IMR-90 (cell line): ENCODE results near the gene ZFP90. TPM values are rescaled to one million over a fixed set of nuclear protein-coding genes. Genes with fewer than 3 reads are reported as not detected.

Source experiments
- ATAC-seq: fragments of 200-7000 bp; cut with Tn5 transposase; 2 replicates; pipeline ENCODE4 v1.9.1; 2020; ENCODE audit warnings: low read depth, mild to moderate bottlenecking, moderate library complexity
- BruUV-seq: library from RNA; stranded (reverse); fragments of 400-500 nt; replicated peaks from 2 replicates; lab custom pipeline; 2021; lab: Mats Ljungman, UMichigan
- CTCF ChIA-PET: fragments of 300-600 bp; formaldehyde crosslinking; extraction: SDS; loops from one replicate; lab custom pipeline; 2021; ENCODE audit warnings: antibody characterized with exemption; lab: Yijun Ruan, JAX
- POLR2A ChIA-PET: fragments of 300-600 bp; sonication (Branson Sonifier 250); formaldehyde crosslinking; loops from one replicate; lab custom pipeline; 2022; ENCODE audit warnings: antibody characterized with exemption; ENCODE audit not compliant: unreplicated experiment; lab: Charles Lee
- DNase-seq: peaks from one replicate; pipeline ENCODE4 v3.0.0; 2013
- H2AFZ ChIP-seq: replicated peaks from 2 replicates; pipeline ENCODE3; 2013; ENCODE audit warnings: low read length, mild to moderate bottlenecking; ENCODE audit not compliant: poor library complexity
- H2AK5ac ChIP-seq: 2 replicates; pipeline ENCODE4 v1.6.1; 2013; ENCODE audit warnings: low read depth, low read length, inconsistent platforms
- H2AK9ac ChIP-seq: replicated peaks from 2 replicates; pipeline ENCODE3; 2013; ENCODE audit warnings: mild to moderate bottlenecking, low read depth, low read length, moderate library complexity; ENCODE audit not compliant: poor library complexity
- H2BK120ac ChIP-seq: 2 replicates; pipeline ENCODE4 v1.6.1; 2013; ENCODE audit warnings: low read depth, low read length, inconsistent platforms
- H2BK15ac ChIP-seq: 3 replicates; pipeline ENCODE4 v1.6.1; 2013; ENCODE audit warnings: low read depth, low read length, inconsistent platforms
- H2BK20ac ChIP-seq: 2 replicates; pipeline ENCODE4 v1.6.1; 2013; ENCODE audit warnings: low read depth, mild to moderate bottlenecking, inconsistent platforms, low read length, moderate library complexity
- H2BK5ac ChIP-seq: 2 replicates; pipeline ENCODE4 v1.6.1; 2013; ENCODE audit warnings: mild to moderate bottlenecking, low read depth, low read length, inconsistent platforms; ENCODE audit not compliant: poor library complexity, severe bottlenecking
- H3K14ac ChIP-seq: replicated peaks from 2 replicates; pipeline ENCODE4 v1.6.1; 2013; ENCODE audit warnings: low read depth, low read length, inconsistent platforms
- H3K18ac ChIP-seq: 2 replicates; pipeline ENCODE4 v1.6.1; 2013; ENCODE audit warnings: low read depth, low read length, control low read depth
- H3K23ac ChIP-seq: 2 replicates; pipeline ENCODE4 v1.6.1; 2013; ENCODE audit warnings: low read depth, low read length, inconsistent platforms
- H3K27ac ChIP-seq: 2 replicates; pipeline ENCODE4 v1.5.1; 2013; ENCODE audit warnings: mild to moderate bottlenecking, control low read depth, low read length; ENCODE audit not compliant: insufficient read depth
- H3K27me3 ChIP-seq: 2 replicates; pipeline ENCODE4 v1.6.1; 2013; ENCODE audit warnings: low read length; ENCODE audit not compliant: control insufficient read depth, insufficient read depth
- H3K36me3 ChIP-seq: 2 replicates; pipeline ENCODE4 v1.6.1; 2013; ENCODE audit warnings: low read length, mixed read lengths; ENCODE audit not compliant: control insufficient read depth, insufficient read depth
- H3K4ac ChIP-seq: 2 replicates; pipeline ENCODE4 v1.6.1; 2013; ENCODE audit warnings: low read depth, low read length, inconsistent platforms
- H3K4me1 ChIP-seq: 2 replicates; pipeline ENCODE4 v1.6.1; 2013; ENCODE audit warnings: low read length, mixed read lengths; ENCODE audit not compliant: control insufficient read depth, insufficient read depth
- H3K4me2 ChIP-seq: 2 replicates; pipeline ENCODE4 v1.6.1; 2013; ENCODE audit warnings: low read depth, mild to moderate bottlenecking, control low read depth, low read length, moderate library complexity
- H3K4me3 ChIP-seq: 2 replicates; pipeline ENCODE4 v1.5.1; 2013; ENCODE audit warnings: low read depth, mild to moderate bottlenecking, control low read depth, low read length, moderate library complexity; ENCODE audit not compliant: insufficient read depth
- H3K56ac ChIP-seq: 2 replicates; pipeline ENCODE4 v1.6.1; 2013; ENCODE audit warnings: low read length, inconsistent platforms; ENCODE audit not compliant: insufficient read depth; ENCODE audit errors: extremely low read depth
- H3K79me1 ChIP-seq, 2 experiments: 2 replicates each; pipeline ENCODE4 v1.6.1; 2013; ENCODE audit warnings: low read length in 2 of 2, inconsistent platforms in 1 of 2, low read depth in 1 of 2
- H3K9ac ChIP-seq: 2 replicates; pipeline ENCODE4 v1.6.1; 2013; ENCODE audit warnings: low read depth, low read length, control low read depth
- H3K9me1 ChIP-seq: 2 replicates; pipeline ENCODE4 v1.6.1; 2013; ENCODE audit warnings: low read length, inconsistent platforms; ENCODE audit not compliant: insufficient read depth
- H3K9me3 ChIP-seq: 2 replicates; pipeline ENCODE4 v1.6.1; 2013; ENCODE audit warnings: low read length; ENCODE audit not compliant: control insufficient read depth, insufficient read depth
- H4K20me1 ChIP-seq: 2 replicates; pipeline ENCODE4 v1.6.1; 2013; ENCODE audit warnings: low read length, inconsistent platforms; ENCODE audit not compliant: insufficient read depth
- H4K5ac ChIP-seq: 2 replicates; pipeline ENCODE4 v1.6.1; 2013; ENCODE audit warnings: mild to moderate bottlenecking, low read depth, low read length, control low read depth
- H4K8ac ChIP-seq, 2 experiments: 2 replicates each; pipeline ENCODE4 v1.6.1; 2013; ENCODE audit warnings: low read depth in 2 of 2, low read length in 2 of 2, control low read depth in 1 of 2, inconsistent platforms in 1 of 2
- H4K91ac ChIP-seq: 2 replicates; pipeline ENCODE4 v1.6.1; 2013; ENCODE audit warnings: low read depth, low read length, inconsistent platforms; ENCODE audit not compliant: insufficient read depth
- NFE2L2 ChIP-seq: fragments of 150-350 bp; IDR thresholded peaks from 2 replicates; pipeline ENCODE4 v1.6.1; 2016; ENCODE audit warnings: low read depth, mild to moderate bottlenecking, low read length
- WGBS, 2 experiments: methylation state at CpG; one replicate each; pipeline versions ENCODE4 v1.1.5 to v1.1.7; 2013; ENCODE audit warnings: missing lambda C conversion rate in 2 of 2; ENCODE audit not compliant: insufficient read length in 1 of 2; ENCODE audit errors: extremely low coverage in 2 of 2; 5-methylcytosine and 5-hydroxymethylcytosine counted together
- dilution Hi-C: fragments of 300-500 bp; cut with HindIII; formaldehyde crosslinking; loops from one replicate; pipeline ENCODE4 v1.14.3; 2018; ENCODE audit warnings: low sequenced_read_pairs; ENCODE audit not compliant: unreplicated experiment
- in situ Hi-C: fragments of 300-500 bp; cut with MboI; formaldehyde crosslinking; loops from 3 replicates; pipeline ENCODE4 v1.14.3; 2019; ENCODE audit warnings: low sequenced_read_pairs, inconsistent platforms, mixed read lengths
- intact Hi-C: fragments of 100-400 bp; cut with micrococcal nuclease; formaldehyde crosslinking; loops from 2 replicates; pipeline ENCODE4 v1.10.0; 2022
- polyA plus RNA-seq, 3 experiments: library from polyadenylated mRNA; depleted of rRNA; stranded (reverse); fragments of >200 nt; gene quantifications; 2 replicates each; pipeline ENCODE4 v1.2.3, GENCODE V29; 2012; ENCODE audit warnings: low replicate concordance in 1 of 3
- total RNA-seq: library from RNA; depleted of rRNA; stranded (reverse); fragments of >200 nt; gene quantifications from 2 replicates; pipeline ENCODE4 v1.2.3, GENCODE V29; 2012
- TF ChIP-seq, protein P1 (sequence below): conservative IDR thresholded peaks from 2 replicates; pipeline ENCODE4 v1.5.1; 2012; ENCODE audit warnings: mild to moderate bottlenecking, low read depth, low read length, improper control_type of control experiment

ZFP90 gene
- total and polyA plus RNA-seq, 2 of the 4 experiments (the other 2 are of a cell fraction), result 7.3 to 22.6 TPM

DNA sequence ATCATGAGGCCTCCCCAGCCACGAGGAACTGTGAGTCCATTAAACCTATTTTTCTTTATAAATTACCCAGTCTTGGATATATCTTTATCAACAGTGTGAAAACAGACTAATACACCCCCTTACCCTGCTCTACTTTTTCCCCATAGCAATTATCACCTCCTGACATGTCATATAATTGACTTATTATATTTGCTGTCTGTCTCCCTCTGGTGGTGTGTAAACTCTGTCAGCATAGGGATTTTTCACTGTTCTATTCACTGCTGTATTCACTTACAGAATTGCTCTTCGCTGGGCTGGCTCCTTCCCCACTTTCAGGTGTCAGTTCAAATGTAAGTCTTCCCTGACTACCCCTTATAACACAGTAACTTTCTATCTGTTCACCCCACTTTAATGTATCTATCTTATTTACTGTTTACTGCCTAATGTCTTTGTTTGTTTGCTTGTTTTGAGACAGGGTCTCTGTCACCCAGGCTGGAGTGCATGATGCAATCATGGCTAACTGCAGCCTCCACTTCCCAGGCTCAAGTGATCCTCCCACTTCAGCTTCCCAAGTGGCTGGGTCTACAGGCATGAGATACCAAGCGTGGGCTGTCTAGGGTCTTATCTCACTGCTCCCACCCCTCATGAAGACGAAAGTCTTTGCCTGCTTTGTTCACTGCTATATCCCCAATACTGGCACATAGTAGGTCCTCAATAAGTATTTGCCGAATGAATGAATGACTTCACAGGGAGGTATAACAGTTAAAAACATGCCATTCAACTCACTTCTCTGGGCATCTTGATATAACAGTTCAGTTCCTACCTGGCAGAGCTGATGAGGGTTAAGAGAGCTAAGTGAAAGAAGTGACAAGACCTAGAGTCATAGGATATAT is 53.6 kb downstream of the ZFP90 start:
- intact Hi-C loops, result loop anchor here (10.0 kb wide), 1 partner anchor 532 kb away; no protein-coding TSS in a partner anchor
- Histone ChIP-seq H3K79me1 (no peaks in the 10 kb centered on the region), H2AK5ac (no peak overlapping the region), H2AFZ (no peak overlapping the region), H2BK15ac (no peak overlapping the region), H3K9me1 (no peaks in the 10 kb centered on the region), H4K20me1 (no peaks in the 10 kb centered on the region), H3K23ac (no peak overlapping the region), H3K9ac (no peak overlapping the region), H2BK20ac (no peak overlapping the region), H4K5ac (no peak overlapping the region), H4K91ac (no peak overlapping the region), H3K27ac (no peak overlapping the region), H3K4me2 (no peak overlapping the region), H3K4ac (no peak overlapping the region), H3K56ac (no peak overlapping the region), H3K14ac (no peak overlapping the region), H3K9me3 (0 out of 2 replicates have a peak, but pooled peaks cover 2% of the 10 kb centered on the region), H3K36me3 (no peaks in the 10 kb centered on the region), H4K8ac (no peak overlapping the region), H3K27me3 (no peaks in the 10 kb centered on the region), H3K4me1 (no peaks in the 10 kb centered on the region), H2BK5ac (no peak overlapping the region), H2BK120ac (no peak overlapping the region), H3K4me3 (no peak overlapping the region), H2AK9ac (no peak overlapping the region), H3K18ac (no peak overlapping the region)
- in situ Hi-C loops, result loop anchor here (10.0 kb wide), 1 partner anchor 58 kb away; the partner anchor contains the start of gene ZFP90
- POLR2A ChIA-PET, result no interaction called here
- DNase-seq (no peak), ATAC-seq (no peak)
- dilution Hi-C loops, result no loop called here
- CTCF ChIA-PET, result no interaction called here
- TF ChIP-seq NFE2L2, result no peak
- TF ChIP-seq, protein P1, sequence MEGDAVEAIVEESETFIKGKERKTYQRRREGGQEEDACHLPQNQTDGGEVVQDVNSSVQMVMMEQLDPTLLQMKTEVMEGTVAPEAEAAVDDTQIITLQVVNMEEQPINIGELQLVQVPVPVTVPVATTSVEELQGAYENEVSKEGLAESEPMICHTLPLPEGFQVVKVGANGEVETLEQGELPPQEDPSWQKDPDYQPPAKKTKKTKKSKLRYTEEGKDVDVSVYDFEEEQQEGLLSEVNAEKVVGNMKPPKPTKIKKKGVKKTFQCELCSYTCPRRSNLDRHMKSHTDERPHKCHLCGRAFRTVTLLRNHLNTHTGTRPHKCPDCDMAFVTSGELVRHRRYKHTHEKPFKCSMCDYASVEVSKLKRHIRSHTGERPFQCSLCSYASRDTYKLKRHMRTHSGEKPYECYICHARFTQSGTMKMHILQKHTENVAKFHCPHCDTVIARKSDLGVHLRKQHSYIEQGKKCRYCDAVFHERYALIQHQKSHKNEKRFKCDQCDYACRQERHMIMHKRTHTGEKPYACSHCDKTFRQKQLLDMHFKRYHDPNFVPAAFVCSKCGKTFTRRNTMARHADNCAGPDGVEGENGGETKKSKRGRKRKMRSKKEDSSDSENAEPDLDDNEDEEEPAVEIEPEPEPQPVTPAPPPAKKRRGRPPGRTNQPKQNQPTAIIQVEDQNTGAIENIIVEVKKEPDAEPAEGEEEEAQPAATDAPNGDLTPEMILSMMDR, result 0 out of 2 replicates have a peak, but pooled peaks have one; percentile 3
- WGBS, 2 experiments, result 60% methylated on average over 1 of the region's 5 CpGs; no CpG with 5 or more reads in 1 of the 2 experiments
- BruUV-seq, result no TSS peak
